Panc1 (cell line): Measurements from ENCODE around the gene INPP1.

Experiments
- CTCF ChIP-seq: fragments of 450-650 bp; IDR thresholded peaks from 2 replicates; pipeline ENCODE4 v1.5.1; 2017; ENCODE audit warnings: mild to moderate bottlenecking
- POLR2AphosphoS5 ChIP-seq: IDR thresholded peaks from 2 replicates; pipeline ENCODE4 v1.6.1; 2012; ENCODE audit warnings: mild to moderate bottlenecking, low read depth, low read length, moderate library complexity
- REST ChIP-seq, 2 experiments: IDR thresholded peaks; 2 replicates each; pipeline ENCODE4 v1.6.1; 2011 to 2012; ENCODE audit warnings: low read depth in 2 of 2, control low read depth in 1 of 2, low read length in 1 of 2, mild to moderate bottlenecking in 1 of 2, moderate library complexity in 1 of 2; ENCODE audit not compliant: insufficient read depth in 1 of 2
- SIN3A ChIP-seq: IDR thresholded peaks from 2 replicates; pipeline ENCODE4 v1.6.1; 2012; ENCODE audit warnings: low read depth, mild to moderate bottlenecking, low read length, moderate library complexity, borderline replicate concordance; ENCODE audit not compliant: insufficient read depth
- TCF7L2 ChIP-seq: IDR thresholded peaks from 2 replicates; pipeline ENCODE4 v1.6.1; 2011; ENCODE audit warnings: mild to moderate bottlenecking, low read depth, low read length, inconsistent platforms

DNA sequence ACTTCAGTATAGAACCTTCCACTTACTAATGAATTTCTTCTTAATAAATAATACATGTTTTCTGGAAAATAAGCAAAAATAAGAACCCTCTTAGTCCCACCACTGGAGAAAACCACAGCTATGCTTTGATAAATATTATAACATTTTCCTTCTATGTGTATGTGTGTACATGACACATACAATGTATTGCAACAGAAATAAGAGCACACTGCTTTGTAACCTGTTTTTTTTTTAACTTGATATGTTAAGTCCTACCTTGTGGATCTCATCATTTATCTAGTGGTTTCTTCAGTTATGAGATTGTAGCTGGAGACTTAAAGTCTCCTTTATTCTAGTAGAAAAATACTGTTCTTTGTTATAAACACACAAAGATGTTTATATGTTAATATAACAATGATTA lies 17.2 kb downstream of the INPP1 start:
- no peak for TF ChIP-seq CTCF
- TF ChIP-seq TCF7L2 = no peak
- TF ChIP-seq SIN3A = no peak
- TF ChIP-seq REST (IDR thresholded peaks at IDR 0.05; ENCODE audit: insufficient read depth in 1 of 2, low read depth in 2 of 2, low read length in 1 of 2) = no peak
- no peak for TF ChIP-seq POLR2AphosphoS5
